ENCODE results near the gene AP4B1.
"Not testable (repeated sequence)": the region's sequence is repeated elsewhere in the genome, so short reads cannot be mapped to it uniquely, and the experiment has no call there.

The AP4B1 gene
- 82.8 to 94.5 reads per million in 2 donors for total RNA-seq

- DNase-seq: peak; percentile 95
Observed at GRCh38 chr1:113904674-113905434, at the start of gene AP4B1, which contains the start of gene DCLRE1B. TSS of gene AP4B1 (minus strand) at chr1:113904799. CDS start at chr1:113904717, 82 bp downstream. TSS of gene DCLRE1B (plus strand) at chr1:113905326. CDS start at chr1:113905587, 261 bp downstream.

GRCh38 chr1:113951719-113952118 lies 47.1 kb upstream of the AP4B1 start:
- DNase-seq: no peak

GRCh38 chr1:113950908-113951307 lies 46.3 kb upstream of the AP4B1 start:
- DNase-seq: no peak

DNA sequence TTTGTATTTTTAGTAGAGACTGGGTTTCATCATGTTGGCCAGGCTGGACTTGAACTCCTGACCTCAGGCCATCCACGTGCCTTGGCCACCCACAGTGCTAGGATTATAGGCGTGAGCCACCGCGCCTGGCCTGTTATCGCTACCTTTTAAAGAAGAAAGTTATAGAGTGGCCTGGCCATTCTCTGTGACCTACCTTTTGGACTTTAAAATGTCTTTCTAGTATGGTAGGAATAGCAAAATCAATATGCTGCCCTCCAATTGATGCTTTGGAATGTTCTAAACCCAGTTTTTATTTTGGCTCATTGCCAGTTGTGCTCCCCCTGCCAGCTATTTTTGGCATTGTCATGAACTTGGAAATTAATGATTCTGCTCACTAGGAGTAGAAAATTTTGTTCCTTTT lies 44.4 kb upstream of the AP4B1 start:
- DNase-seq: no peak

GRCh38 chr1:113948151-113948550 lies 43.6 kb upstream of the AP4B1 start:
- not testable (repeated sequence) for DNase-seq

DNA sequence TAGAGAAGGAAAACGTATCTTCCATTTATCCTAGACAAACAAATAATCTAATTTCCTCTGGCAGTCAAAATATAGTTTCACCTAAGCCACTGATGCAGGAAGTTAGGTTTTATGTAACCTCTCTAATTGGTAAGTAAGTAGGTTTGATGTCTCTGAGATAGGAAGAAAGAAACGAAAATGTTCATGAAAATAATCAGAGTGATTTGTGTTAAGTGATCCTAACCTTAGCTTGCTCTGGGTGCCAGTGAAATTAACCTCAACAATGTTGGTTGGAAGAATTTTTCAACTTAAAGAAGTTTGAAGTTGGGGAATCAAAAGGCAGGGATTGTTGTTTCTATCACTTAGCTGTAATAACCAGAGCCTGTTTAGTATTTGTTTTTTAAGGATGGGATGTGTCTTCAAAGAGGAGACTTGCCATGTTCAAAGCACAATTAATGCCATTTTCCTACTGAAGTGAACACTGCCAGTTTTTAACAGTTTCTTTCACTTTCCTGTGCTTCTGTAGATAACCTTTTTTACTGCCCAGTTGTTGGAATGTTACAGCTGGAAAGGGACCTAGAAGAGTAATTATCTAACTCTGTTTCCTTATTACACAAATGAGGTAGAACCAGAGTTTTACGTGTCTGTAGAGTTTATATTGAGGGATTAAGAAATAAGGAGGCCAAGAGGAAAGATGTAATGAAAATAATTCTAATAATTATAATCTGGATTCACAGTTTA lies 42.9 kb upstream of the AP4B1 start:
- DNase-seq: no peak

- DNase-seq: no peak
Observed at GRCh38 chr1:113946678-113947387, 42.2 kb upstream of the AP4B1 start.

DNA sequence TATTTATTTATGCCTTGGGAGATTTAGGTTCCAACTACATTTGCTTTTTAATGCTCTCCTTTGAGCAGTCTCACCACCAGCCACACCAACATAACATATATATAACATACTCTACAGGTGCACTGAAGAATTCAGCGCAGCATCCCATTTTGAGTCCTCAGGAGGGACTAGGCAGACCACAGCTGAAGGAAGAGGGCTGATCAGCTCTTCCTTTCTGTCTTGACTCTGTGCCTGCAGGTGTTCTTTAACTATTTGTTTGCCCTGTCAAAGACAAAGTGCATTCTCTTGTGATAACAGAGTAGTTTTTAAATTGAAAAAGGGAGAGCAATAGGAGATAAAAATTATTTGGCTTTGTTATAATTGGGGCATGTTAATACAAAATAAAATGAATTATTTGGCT lies 41.5 kb upstream of the AP4B1 start:
- DNase-seq: no peak

- DNase-seq: no peak
Observed at GRCh38 chr1:113945329-113945728, 40.7 kb upstream of the AP4B1 start.

GRCh38 chr1:113943028-113943811 lies 38.6 kb upstream of the AP4B1 start:
- no peak for DNase-seq

DNA sequence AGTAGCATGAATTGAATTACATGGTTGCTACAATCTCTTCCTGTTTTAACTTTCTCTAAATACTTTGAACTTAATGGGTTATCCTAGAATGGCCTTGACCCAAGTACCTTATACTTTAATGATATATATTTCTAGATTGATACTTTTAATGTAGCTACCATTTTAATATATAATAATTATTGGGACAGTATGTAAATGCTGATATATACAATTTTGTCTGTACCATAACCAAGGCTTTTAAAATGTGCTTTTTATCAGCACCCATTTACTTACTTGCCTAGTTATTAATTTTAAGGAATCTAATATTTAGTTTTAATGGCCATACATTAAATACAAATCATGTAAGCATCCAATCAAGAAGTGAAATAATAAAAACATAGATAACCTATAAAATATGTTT lies 37.9 kb upstream of the AP4B1 start:
- no peak for DNase-seq

- no peak for DNase-seq
Observed at GRCh38 chr1:113941245-113941559, 36.6 kb upstream of the AP4B1 start.

GRCh38 chr1:113940365-113941244 lies 36.0 kb upstream of the AP4B1 start:
- no peak for DNase-seq

- no peak for DNase-seq
Observed at GRCh38 chr1:113938192-113938591, 33.6 kb upstream of the AP4B1 start.

DNA sequence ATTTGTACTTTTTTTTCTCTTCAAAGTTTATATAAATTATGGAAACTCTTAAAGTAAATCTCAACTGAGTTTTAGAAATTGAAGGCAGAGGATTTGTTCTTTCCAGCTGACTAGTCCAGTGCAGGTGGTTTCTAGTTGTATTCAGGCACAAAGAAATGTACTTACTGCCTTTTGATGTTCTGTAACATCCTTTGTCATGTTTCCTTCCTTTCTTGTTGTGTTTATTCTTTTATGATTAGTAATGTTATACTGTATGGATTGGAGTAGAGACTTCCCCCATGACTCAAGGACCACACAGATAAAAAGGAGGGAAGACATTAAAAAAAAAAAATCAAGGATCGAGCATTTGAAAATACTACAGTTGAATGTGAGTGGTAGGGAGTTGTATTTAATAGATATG lies 32.5 kb upstream of the AP4B1 start:
- no peak for DNase-seq

DNA sequence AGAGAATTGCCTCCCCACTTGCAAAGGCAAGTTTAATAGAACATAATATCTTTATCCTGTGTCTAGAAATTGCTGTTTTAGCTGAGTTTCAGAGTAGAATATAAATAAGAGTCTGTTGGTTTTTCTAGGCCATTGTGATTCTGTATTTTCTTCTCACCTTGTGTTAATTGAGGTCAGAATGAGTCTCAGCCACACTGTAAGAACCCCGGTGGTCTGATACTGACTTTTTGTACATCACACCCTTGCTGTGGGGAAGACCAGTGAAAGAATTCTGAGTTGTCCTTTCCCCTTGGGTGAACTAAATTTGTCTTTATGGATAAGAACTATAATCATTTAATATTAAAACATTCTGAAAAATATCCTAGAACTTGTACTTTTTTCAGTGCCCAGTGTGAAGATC lies 31.4 kb upstream of the AP4B1 start:
- DNase-seq: no peak

- DNase-seq: no peak
Observed at GRCh38 chr1:113935176-113935575, 30.6 kb upstream of the AP4B1 start.

- no peak for DNase-seq
Observed at GRCh38 chr1:113934511-113935055, 30.0 kb upstream of the AP4B1 start.

GRCh38 chr1:113934006-113934405 lies 29.4 kb upstream of the AP4B1 start:
- DNase-seq: no peak

DNA sequence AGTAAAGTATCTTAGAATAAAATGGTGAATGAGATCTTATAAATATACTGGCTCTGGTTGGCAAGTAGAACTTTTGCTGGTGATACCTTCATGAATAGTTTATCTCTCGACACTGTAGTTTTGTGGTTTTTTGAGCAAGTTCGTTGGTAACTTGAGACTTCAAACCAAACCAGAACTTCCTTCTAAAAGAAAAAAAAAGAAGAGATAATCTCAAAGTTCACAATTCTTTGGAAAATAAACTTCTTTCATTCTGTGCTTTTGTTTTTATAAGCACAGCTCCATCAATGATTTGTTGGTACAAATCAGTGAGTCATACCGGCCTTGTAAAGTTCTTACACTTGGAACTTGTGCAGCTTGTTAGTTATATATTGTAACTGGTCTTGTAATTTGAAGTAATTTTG lies 26.9 kb upstream of the AP4B1 start:
- DNase-seq: no peak

DNA sequence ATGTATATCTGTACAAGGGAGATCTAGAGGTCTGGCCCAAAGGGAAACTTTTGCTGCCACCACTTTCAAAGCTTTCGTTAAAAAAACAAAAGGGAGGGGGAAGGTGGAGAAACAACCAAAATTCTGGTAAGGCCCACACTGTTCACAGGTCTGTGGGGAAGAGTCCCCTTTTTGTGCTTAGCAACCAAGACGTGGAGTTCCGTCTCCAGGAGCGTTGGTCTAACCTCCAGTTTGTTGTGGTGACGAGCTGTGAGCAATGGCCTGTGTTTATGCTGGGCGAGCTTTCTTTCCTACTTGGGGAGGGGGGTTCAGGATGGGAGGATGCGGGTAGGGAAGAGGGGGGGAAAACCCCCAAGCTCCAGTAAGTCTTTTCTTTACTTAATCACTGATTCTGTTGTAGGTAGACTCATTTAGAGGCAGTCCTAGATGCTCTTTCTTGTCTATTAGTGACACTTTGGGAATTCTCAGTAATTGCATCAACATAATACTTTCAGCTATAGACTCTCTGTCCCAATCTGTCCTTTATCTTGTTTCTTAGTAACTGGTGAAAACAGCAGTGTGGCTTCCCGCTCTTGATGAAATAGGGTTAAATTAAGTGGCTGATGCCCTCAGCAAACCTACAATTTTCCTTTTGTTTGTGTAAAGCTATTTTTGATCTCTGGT lies 26.0 kb upstream of the AP4B1 start:
- DNase-seq: no peak

All from activated gamma-delta T cell (primary cell).